Naive thymus-derived CD4-positive, alpha-beta T cell (primary cell): ENCODE data around the gene ZNF394. TPM values are rescaled to one million over a fixed set of nuclear protein-coding genes. Genes with fewer than 3 reads are reported as not detected.

Experiments
- ATAC-seq: fragments of 150-1000 bp; cut with Tn5 transposase; 2 replicates; pipeline ENCODE4 v1.10.0; 2021; ENCODE audit warnings: mild to moderate bottlenecking, moderate library complexity
- CTCF ChIA-PET: fragments of 350-600 bp; sonication (Branson Sonifier 250); formaldehyde crosslinking; loops from one replicate; lab custom pipeline; 2021; ENCODE audit warnings: antibody characterized with exemption; lab: Charles Lee
- POLR2A ChIA-PET: fragments of 350-600 bp; sonication (Branson Sonifier 250); formaldehyde crosslinking; loops from one replicate; lab custom pipeline; 2021; ENCODE audit warnings: antibody characterized with exemption, inconsistent platforms; lab: Charles Lee
- DNase-seq, 9 donors: peaks; one replicate each; pipeline versions ENCODE4 v3.0.0 to v3.0.0-alpha.2; 2020 to 2022; ENCODE audit warnings: mixed read lengths in 1 of 9
- H3K27ac ChIP-seq: one replicate; pipeline ENCODE4 v1.7.0; 2013; ENCODE audit warnings: mild to moderate bottlenecking, low read depth, low read length, moderate library complexity
- H3K27me3 ChIP-seq, 2 donors: one replicate each; pipeline ENCODE4 v1.7.0; 2013; ENCODE audit warnings: low read length in 2 of 2, mild to moderate bottlenecking in 2 of 2, moderate library complexity in 2 of 2; ENCODE audit not compliant: control insufficient read depth in 2 of 2, insufficient read depth in 2 of 2
- H3K36me3 ChIP-seq, 3 experiments: 1 replicate in 2 of 3; 2 replicates in 1 of 3; pipeline ENCODE4 v1.7.0; 2013; ENCODE audit warnings: low read length in 3 of 3, mild to moderate bottlenecking in 3 of 3, moderate library complexity in 1 of 3; ENCODE audit not compliant: insufficient read depth in 3 of 3, control insufficient read depth in 2 of 3
- H3K4me1 ChIP-seq, 2 donors: one replicate each; pipeline ENCODE4 v1.7.0; 2013; ENCODE audit warnings: low read length in 2 of 2, mild to moderate bottlenecking in 2 of 2, moderate library complexity in 1 of 2; ENCODE audit not compliant: control insufficient read depth in 2 of 2, insufficient read depth in 2 of 2
- H3K4me3 ChIP-seq: 2 replicates; pipeline ENCODE4 v1.7.0; 2013; ENCODE audit warnings: mild to moderate bottlenecking, low read length
- H3K9me3 ChIP-seq, 3 experiments: 1 replicate in 2 of 3; 2 replicates in 1 of 3; pipeline ENCODE4 v1.7.0; 2013; ENCODE audit warnings: low read length in 3 of 3; ENCODE audit not compliant: control insufficient read depth in 2 of 3
- H3K27ac Mint-ChIP-seq, 9 donors: one replicate each; pipeline ENCODE4 v1.8.0; 2020 to 2022; ENCODE audit warnings: mixed read lengths in 9 of 9, mild to moderate bottlenecking in 8 of 9, moderate library complexity in 5 of 9, inconsistent platforms in 2 of 9
- H3K27me3 Mint-ChIP-seq, 5 donors: one replicate each; pipeline ENCODE4 v1.8.0; 2021 to 2022; ENCODE audit warnings: mixed read lengths in 5 of 5, mild to moderate bottlenecking in 1 of 5
- H3K36me3 Mint-ChIP-seq, 5 donors: one replicate each; pipeline ENCODE4 v1.8.0; 2020 to 2022; ENCODE audit warnings: mixed read lengths in 5 of 5, mild to moderate bottlenecking in 3 of 5, inconsistent platforms in 1 of 5
- H3K4me1 Mint-ChIP-seq, 7 donors: one replicate each; pipeline ENCODE4 v1.8.0; 2020 to 2022; ENCODE audit warnings: mixed read lengths in 7 of 7, mild to moderate bottlenecking in 3 of 7, inconsistent platforms in 1 of 7
- H3K4me3 Mint-ChIP-seq, 10 donors: one replicate each; pipeline ENCODE4 v1.8.0; 2020 to 2022; ENCODE audit warnings: mild to moderate bottlenecking in 10 of 10, mixed read lengths in 10 of 10, moderate library complexity in 6 of 10, inconsistent platforms in 2 of 10
- H3K9me3 Mint-ChIP-seq, 11 donors: one replicate each; pipeline ENCODE4 v1.8.0; 2020 to 2022; ENCODE audit warnings: mixed read lengths in 11 of 11, mild to moderate bottlenecking in 4 of 11, inconsistent platforms in 1 of 11, moderate library complexity in 1 of 11
- intact Hi-C, 2 donors: fragments of 100-400 bp; cut with micrococcal nuclease; formaldehyde crosslinking; loops; one replicate each; pipeline ENCODE4 v1.15.1; 2023
- polyA plus RNA-seq, 2 donors: library from polyadenylated mRNA; unstranded; fragments of 300-500 nt; fragmentation: Illumina TruSeq; gene quantifications; one replicate each; pipeline ENCODE4 v1.2.3, GENCODE V29; 2021
- total RNA-seq, 6 experiments: library from RNA in 5 of 6; stranded (reverse) in 5 of 6; gene quantifications; 1 replicate in 5 of 6; 2 replicates in 1 of 6; pipeline ENCODE4 v1.2.3 and lab custom pipeline; 2021 to 2026

The ZNF394 gene
- total and polyA plus RNA-seq, 7 experiments from 2014 or later: 55.2 to 199 (median 93.3) TPM

GRCh38 chr7:99540542-99540941 is 40.5 kb upstream of the ZNF394 start:
- peaks cover 0 to 63% (median 31%) of the 10 kb centered on the region in 11 donors for H3K9me3 Mint-ChIP-seq
- Histone ChIP-seq H3K27me3 (no peaks in the 10 kb centered on the region), H3K4me1 (no peaks in the 10 kb centered on the region), H3K4me3 (no peak overlapping the region), H3K27ac (no peak overlapping the region), H3K36me3 (no peaks in the 10 kb centered on the region), H3K9me3 (peaks cover 0 to 10% (median 0%) of the 10 kb centered on the region in 3 experiments)
- CTCF ChIA-PET: no interaction called here
- H3K4me3 Mint-ChIP-seq: no peak overlapping the region
- H3K27me3 Mint-ChIP-seq: no peaks in the 10 kb centered on the region
- DNase-seq (no peak), ATAC-seq (no peak)
- no peaks in the 10 kb centered on the region for H3K4me1 Mint-ChIP-seq
- peaks cover 4 to 28% (median 11%) of the 10 kb centered on the region in 5 donors for H3K36me3 Mint-ChIP-seq
- no peak overlapping the region for H3K27ac Mint-ChIP-seq
- POLR2A ChIA-PET: no interaction called here
- intact Hi-C loops: no loop called here

GRCh38 chr7:99539213-99539811 is 39.2 kb upstream of the ZNF394 start:
- intact Hi-C loops: no loop called here
- Mint-ChIP-seq H3K4me3 (no peak overlapping the region), H3K27ac (no peak overlapping the region), H3K36me3 (peaks cover 4 to 28% (median 15%) of the 10 kb centered on the region in 5 donors), H3K4me1 (no peaks in the 10 kb centered on the region), H3K9me3 (peaks cover 0 to 68% (median 31%) of the 10 kb centered on the region in 11 donors), H3K27me3 (no peaks in the 10 kb centered on the region)
- H3K4me3 ChIP-seq: no peak overlapping the region
- ChIA-PET CTCF (no interaction called here), POLR2A (no interaction called here)
- H3K9me3 ChIP-seq: peaks cover 0 to 15% (median 0%) of the 10 kb centered on the region in 3 experiments
- no peaks in the 10 kb centered on the region for H3K27me3 ChIP-seq
- DNase-seq (no peak), ATAC-seq (no peak)
- no peaks in the 10 kb centered on the region for H3K36me3 ChIP-seq
- no peaks in the 10 kb centered on the region for H3K4me1 ChIP-seq
- no peak overlapping the region for H3K27ac ChIP-seq

GRCh38 chr7:99535667-99536066 is 35.6 kb upstream of the ZNF394 start:
- H3K4me1 ChIP-seq: no peaks in the 10 kb centered on the region
- DNase-seq (no peak), ATAC-seq (no peak)
- no peak overlapping the region for H3K27ac ChIP-seq
- Mint-ChIP-seq H3K4me1 (no peaks in the 10 kb centered on the region), H3K27me3 (no peaks in the 10 kb centered on the region), H3K9me3 (peaks cover 5 to 83% (median 44%) of the 10 kb centered on the region in 11 donors), H3K4me3 (no peak overlapping the region), H3K27ac (no peak overlapping the region), H3K36me3 (peaks cover 12 to 49% (median 42%) of the 10 kb centered on the region in 5 donors)
- no peaks in the 10 kb centered on the region for H3K27me3 ChIP-seq
- peaks cover 0 to 13% (median 7%) of the 10 kb centered on the region in 3 experiments for H3K36me3 ChIP-seq
- intact Hi-C loops: no loop called here
- ChIA-PET POLR2A (no interaction called here), CTCF (no interaction called here)
- no peak overlapping the region for H3K4me3 ChIP-seq
- peaks cover 12 to 27% (median 16%) of the 10 kb centered on the region in 3 experiments for H3K9me3 ChIP-seq

- H3K4me1 Mint-ChIP-seq: no peaks in the 10 kb centered on the region
- CTCF ChIA-PET: interaction anchor here (0.7 kb wide), 1 partner anchor 476 kb away, joined by 3 read pairs; no protein-coding TSS in a partner anchor
- peaks cover 5 to 61% (median 44%) of the 10 kb centered on the region in 11 donors for H3K9me3 Mint-ChIP-seq
Measured at GRCh38 chr7:99531354-99531765, 31.3 kb upstream of the ZNF394 start.

GRCh38 chr7:99525713-99526440 is 25.8 kb upstream of the ZNF394 start:
- Mint-ChIP-seq H3K36me3 (peaks cover 12 to 69% (median 43%) of the 10 kb centered on the region in 5 donors), H3K27ac (peak overlapping the region in 5 of 9 donors; percentile 3 to 74 (median 32))
- peaks cover 0 to 36% (median 0%) of the 10 kb centered on the region in 3 experiments for H3K36me3 ChIP-seq

More at GRCh38 chr7:99531354-99531765, 31.3 kb upstream of the ZNF394 start:
- ATAC-seq (no peak), DNase-seq (no peak)
- Histone ChIP-seq H3K27me3 (no peaks in the 10 kb centered on the region), H3K4me3 (no peak overlapping the region), H3K36me3 (peaks cover 0 to 40% (median 7%) of the 10 kb centered on the region in 3 experiments), H3K27ac (no peak overlapping the region), H3K4me1 (no peaks in the 10 kb centered on the region), H3K9me3 (peaks cover 15 to 22% (median 16%) of the 10 kb centered on the region in 3 experiments)
- no peak overlapping the region for H3K27ac Mint-ChIP-seq
- POLR2A ChIA-PET: interaction anchor here (0.9 to 1.3 kb wide), 2 partner anchors 26 to 41 kb away, joined by 3 read pairs; partner anchors contain the start of gene ZKSCAN5
- intact Hi-C loops: no loop called here
- H3K27me3 Mint-ChIP-seq: no peaks in the 10 kb centered on the region
- H3K4me3 Mint-ChIP-seq: no peak overlapping the region
- peaks cover 16 to 78% (median 63%) of the 10 kb centered on the region in 5 donors for H3K36me3 Mint-ChIP-seq

GRCh38 chr7:99521399-99521798 is 21.3 kb upstream of the ZNF394 start:
- no peak overlapping the region for H3K4me3 Mint-ChIP-seq
- ChIA-PET POLR2A (no interaction called here), CTCF (no interaction called here)
- H3K36me3 ChIP-seq: peaks cover 0 to 28% (median 5%) of the 10 kb centered on the region in 3 experiments
- H3K27me3 Mint-ChIP-seq: no peaks in the 10 kb centered on the region
- no peak overlapping the region for H3K27ac ChIP-seq
- no peaks in the 10 kb centered on the region for H3K4me1 ChIP-seq
- no peaks in the 10 kb centered on the region for H3K27me3 ChIP-seq
- H3K9me3 ChIP-seq: no peaks in the 10 kb centered on the region
- intact Hi-C loops: no loop called here
- H3K4me1 Mint-ChIP-seq: peaks cover 0 to 6% (median 0%) of the 10 kb centered on the region in 7 donors
- peaks cover 0 to 8% (median 0%) of the 10 kb centered on the region in 11 donors for H3K9me3 Mint-ChIP-seq
- H3K4me3 ChIP-seq: no peak overlapping the region
- DNase-seq: no peak
- no peak overlapping the region for H3K27ac Mint-ChIP-seq
- ATAC-seq: no peak
- peaks cover 13 to 48% (median 26%) of the 10 kb centered on the region in 5 donors for H3K36me3 Mint-ChIP-seq

More at GRCh38 chr7:99525713-99526440, 25.8 kb upstream of the ZNF394 start:
- no peaks in the 10 kb centered on the region for H3K27me3 ChIP-seq
- CTCF ChIA-PET: interaction anchor here (0.9 to 1.2 kb wide), 5 partner anchors 55 to 469 kb away, joined by 3 to 5 read pairs (median 3); no protein-coding TSS in a partner anchor
- POLR2A ChIA-PET: interaction anchor here (0.6 to 0.7 kb wide), 3 partner anchors 16 to 98 kb away, joined by 3 read pairs; partner anchors contain the start of gene ZKSCAN5
- intact Hi-C loops: loop anchor here in 1 of 2 donors (2.0 kb wide), 3 partner anchors 55 to 465 kb away; no protein-coding TSS in a partner anchor
- H3K9me3 ChIP-seq: peaks cover 0 to 4% (median 1%) of the 10 kb centered on the region in 3 experiments
- Mint-ChIP-seq H3K9me3 (peaks cover 0 to 31% (median 16%) of the 10 kb centered on the region in 11 donors), H3K4me1 (peaks cover 0 to 6% (median 0%) of the 10 kb centered on the region in 7 donors), H3K27me3 (no peaks in the 10 kb centered on the region), H3K4me3 (no peak overlapping the region)
- peak in 3 of 9 donors; percentile 7 to 23 (median 21) for DNase-seq
- peak; percentile 53 for ATAC-seq
- no peak overlapping the region for H3K4me3 ChIP-seq
- H3K27ac ChIP-seq: no peak overlapping the region
- no peaks in the 10 kb centered on the region for H3K4me1 ChIP-seq
